PC-3 (cell line): ENCODE results near the gene RASA4B. TPM values are rescaled to one million over a fixed set of nuclear protein-coding genes. Genes with fewer than 3 reads are reported as not detected.
"Not testable (repeated sequence)": the region's sequence is repeated elsewhere in the genome, so short reads cannot be mapped to it uniquely, and the experiment has no call there.

Experiments used
- ATAC-seq: fragments of 200-7000 bp; cut with Tn5 transposase; 2 replicates; pipeline ENCODE4 v1.9.1; 2020; ENCODE audit warnings: mild to moderate bottlenecking, moderate library complexity
- BruUV-seq: library from RNA; stranded (reverse); fragments of 400-500 nt; replicated peaks from 2 replicates; lab custom pipeline; 2021; lab: Mats Ljungman, UMichigan
- CTCF ChIA-PET: fragments of 300-600 bp; sonication (Branson Sonifier 250); formaldehyde crosslinking; loops from one replicate; lab custom pipeline; 2022; ENCODE audit warnings: antibody characterized with exemption; lab: Charles Lee
- POLR2A ChIA-PET: fragments of 300-600 bp; sonication (Branson Sonifier 250); formaldehyde crosslinking; loops from one replicate; lab custom pipeline; 2022; ENCODE audit warnings: antibody characterized with exemption; ENCODE audit not compliant: unreplicated experiment; lab: Charles Lee
- DNase-seq: peaks from one replicate; pipeline ENCODE4 v3.0.0-alpha.2; 2015
- H2AFZ ChIP-seq: fragments of 300-600 bp; sonication (generic); 2 replicates; pipeline ENCODE4 v1.6.0; 2016; ENCODE audit warnings: antibody characterized with exemption, low read length
- H3F3A ChIP-seq: fragments of 300-600 bp; sonication (generic); one replicate; pipeline ENCODE4 v1.6.0; 2017; ENCODE audit warnings: antibody characterized with exemption, low read length, control low read depth, mild to moderate bottlenecking; ENCODE audit not compliant: unreplicated experiment
- H3K27ac ChIP-seq: fragments of 300-600 bp; sonication (generic); 2 replicates; pipeline ENCODE4 v1.5.1; 2016; ENCODE audit warnings: mild to moderate bottlenecking, low read length
- H3K27me3 ChIP-seq: fragments of 300-600 bp; sonication (generic); 2 replicates; pipeline ENCODE4 v1.6.1; 2016; ENCODE audit warnings: low read length, mixed read lengths
- H3K36me3 ChIP-seq: fragments of 300-600 bp; sonication (generic); 2 replicates; pipeline ENCODE4 v1.6.1; 2016; ENCODE audit warnings: low read depth, mixed run types, low read length, mixed read lengths
- H3K4me1 ChIP-seq: fragments of 300-600 bp; sonication (generic); 2 replicates; pipeline ENCODE4 v1.5.1; 2016; ENCODE audit warnings: low read length; ENCODE audit not compliant: insufficient read depth
- H3K4me2 ChIP-seq: fragments of 300-600 bp; sonication (generic); 2 replicates; pipeline ENCODE4 v1.6.0; 2016; ENCODE audit warnings: low read length
- H3K4me3 ChIP-seq: fragments of 300-600 bp; sonication (generic); 2 replicates; pipeline ENCODE4 v1.5.1; 2016; ENCODE audit warnings: mild to moderate bottlenecking, low read length, mixed read lengths
- H3K79me2 ChIP-seq: fragments of 300-600 bp; sonication (generic); 2 replicates; pipeline ENCODE4 v1.6.1; 2017; ENCODE audit warnings: low read length, mixed read lengths
- H3K9ac ChIP-seq: fragments of 300-600 bp; sonication (generic); 2 replicates; pipeline ENCODE4 v1.6.0; 2016; ENCODE audit warnings: mild to moderate bottlenecking, low read length
- H3K9me2 ChIP-seq: fragments of 300-600 bp; sonication (generic); replicated peaks from 2 replicates; pipeline ENCODE4 v1.6.1; 2016; ENCODE audit warnings: mixed run types, low read length, mixed read lengths
- H3K9me3 ChIP-seq: fragments of 300-600 bp; sonication (generic); 2 replicates; pipeline ENCODE4 v1.6.1; 2016; ENCODE audit warnings: low read length, mixed read lengths
- H4K20me1 ChIP-seq: fragments of 300-600 bp; sonication (generic); 2 replicates; pipeline ENCODE4 v1.6.1; 2016; ENCODE audit warnings: low read length, mixed read lengths
- intact Hi-C: fragments of 100-400 bp; cut with micrococcal nuclease; formaldehyde crosslinking; loops from 2 replicates; pipeline ENCODE4 v1.9.0; 2023
- total RNA-seq: library from RNA; depleted of rRNA; stranded (reverse); fragments of >200 nt; gene quantifications from 2 replicates; pipeline ENCODE4 v1.2.3, GENCODE V29; 2014

RASA4B gene
- total RNA-seq, 1 experiment from 2014 or later: 10.2 TPM

DNA sequence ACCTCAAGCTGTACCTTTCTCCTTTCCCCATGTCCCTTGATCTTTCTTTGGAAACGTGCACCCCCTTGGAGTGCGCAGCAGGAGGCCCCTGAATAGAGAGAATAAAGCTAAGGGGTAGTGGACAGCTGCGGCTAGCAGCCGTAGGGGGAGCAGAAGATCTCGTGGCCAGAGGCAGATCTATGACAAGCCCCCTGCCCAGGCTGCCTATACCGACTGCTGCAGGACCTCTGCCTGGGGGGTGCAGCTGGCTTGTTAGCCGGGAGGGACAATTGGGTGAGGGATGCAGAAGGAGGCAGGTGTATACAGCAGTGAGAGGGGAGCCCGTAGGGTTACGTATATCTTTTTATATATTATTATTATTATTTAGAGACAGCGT, 38.4 kb downstream of the RASA4B start:
- intact Hi-C loops, H3K4me3 ChIP-seq, H3K27ac ChIP-seq, H3K9me3 ChIP-seq, H3K36me3 ChIP-seq, BruUV-seq, H4K20me1 ChIP-seq, H3F3A ChIP-seq, H3K9ac ChIP-seq, POLR2A ChIA-PET, CTCF ChIA-PET, DNase-seq, H3K4me1 ChIP-seq, H3K79me2 ChIP-seq, H3K4me2 ChIP-seq, H3K27me3 ChIP-seq, H2AFZ ChIP-seq, H3K9me2 ChIP-seq: not testable (repeated sequence)
- ATAC-seq: peak; percentile 2; the same call in 1 of the 2 replicates

DNA sequence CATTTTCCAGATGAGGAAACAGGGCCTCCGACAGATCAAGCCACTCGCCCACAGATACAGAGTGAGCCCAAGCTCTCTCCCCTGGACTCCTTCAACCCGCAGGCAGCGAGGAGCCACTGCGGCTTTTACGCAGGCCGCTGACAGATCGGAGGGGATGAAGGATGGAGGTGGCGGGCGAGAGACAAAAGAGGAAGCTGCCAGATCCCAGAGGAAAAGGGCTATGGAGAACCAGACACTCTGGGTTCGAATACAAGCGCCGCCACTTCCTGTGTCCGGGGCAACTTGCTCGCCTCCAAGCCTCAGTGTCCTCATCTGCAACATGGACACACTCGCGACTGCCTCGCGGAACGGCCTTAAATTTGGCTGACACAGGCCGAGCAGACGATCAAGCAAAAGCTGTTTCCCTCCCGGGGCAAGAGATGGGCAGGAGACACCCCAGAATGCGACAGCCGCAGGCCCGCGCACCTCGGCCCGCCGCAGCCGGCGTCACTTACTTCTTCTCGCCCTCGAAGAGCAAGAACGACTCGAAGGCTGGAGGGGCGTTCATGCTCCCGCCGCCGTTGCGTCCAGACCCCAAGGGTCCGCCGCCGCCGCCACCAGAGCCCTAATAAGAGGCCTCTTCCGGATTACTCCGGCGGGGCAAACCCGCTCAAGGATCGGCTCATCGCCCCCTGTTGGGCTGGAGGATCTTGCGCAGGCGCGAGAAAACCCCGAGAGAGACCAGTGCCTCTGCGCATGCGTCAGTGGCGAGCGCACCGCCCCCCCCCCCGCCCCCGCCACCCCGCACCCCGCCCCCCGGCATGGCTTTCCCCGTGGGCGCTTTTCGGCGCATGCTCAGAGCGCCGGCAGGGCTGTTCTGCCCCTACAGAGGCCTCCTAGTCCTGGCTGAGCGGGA, 39.0 kb downstream of the RASA4B start, which contains the start of gene POLR2J:
POLR2J (minus strand) TSS at position 609 of the 895 bp plus-strand sequence; CDS start at position 547, 62 bp downstream.
- H3K9me2 ChIP-seq, H3K27me3 ChIP-seq, H3K27ac ChIP-seq, intact Hi-C loops, H3K79me2 ChIP-seq, H3K36me3 ChIP-seq, H3K4me2 ChIP-seq, H3K9ac ChIP-seq, POLR2A ChIA-PET, CTCF ChIA-PET, H2AFZ ChIP-seq, H3K9me3 ChIP-seq, H3K4me1 ChIP-seq, H3F3A ChIP-seq, H4K20me1 ChIP-seq: not testable (repeated sequence)
- ATAC-seq (peak; percentile 83), DNase-seq (peak; percentile 32)
- peak within 1 kb of the TSS; percentile 53 for H3K4me3 ChIP-seq
- BruUV-seq: TSS peak; percentile 83

DNA sequence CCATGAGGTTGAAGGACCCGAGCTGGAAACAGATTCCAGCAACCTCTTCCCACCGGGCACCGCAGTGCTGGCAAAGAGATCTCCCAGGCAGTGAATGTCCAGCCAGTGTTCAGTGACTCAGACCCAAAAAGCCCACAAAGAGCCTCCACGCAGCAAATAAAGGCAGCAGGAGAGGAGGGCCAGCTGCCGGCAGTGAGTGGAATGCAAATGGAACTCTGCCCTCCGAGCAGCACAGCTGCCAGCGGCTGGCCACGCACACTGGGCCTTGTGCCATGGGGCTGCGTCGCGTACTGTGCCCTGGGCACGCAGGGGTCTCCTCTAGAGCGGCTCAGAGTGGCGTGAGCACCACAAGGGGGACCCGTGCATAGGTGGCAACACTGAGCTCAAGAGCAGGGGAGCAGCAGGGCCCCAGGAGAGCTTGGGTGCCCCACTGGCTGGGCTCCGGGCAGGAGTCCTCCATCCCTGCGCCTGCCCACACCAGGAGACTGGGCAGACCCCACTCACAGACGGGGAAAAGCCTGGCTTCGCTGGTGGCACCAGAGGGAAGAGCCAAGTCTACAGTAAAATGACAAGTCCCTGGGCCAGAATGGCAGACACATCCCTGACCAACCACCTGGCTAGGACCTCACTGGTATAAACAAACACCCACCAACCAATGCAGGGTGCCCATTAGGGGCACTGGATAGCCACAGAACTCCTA, 42.7 kb downstream of the RASA4B start:
- H3K9me2 ChIP-seq, H3K9ac ChIP-seq, DNase-seq, ATAC-seq, H3K27ac ChIP-seq, H3K4me1 ChIP-seq, H4K20me1 ChIP-seq, H3K27me3 ChIP-seq, H3K9me3 ChIP-seq, H3K4me3 ChIP-seq, intact Hi-C loops, POLR2A ChIA-PET, H3F3A ChIP-seq, BruUV-seq, CTCF ChIA-PET, H3K79me2 ChIP-seq, H3K4me2 ChIP-seq, H3K36me3 ChIP-seq, H2AFZ ChIP-seq: not testable (repeated sequence)

DNA sequence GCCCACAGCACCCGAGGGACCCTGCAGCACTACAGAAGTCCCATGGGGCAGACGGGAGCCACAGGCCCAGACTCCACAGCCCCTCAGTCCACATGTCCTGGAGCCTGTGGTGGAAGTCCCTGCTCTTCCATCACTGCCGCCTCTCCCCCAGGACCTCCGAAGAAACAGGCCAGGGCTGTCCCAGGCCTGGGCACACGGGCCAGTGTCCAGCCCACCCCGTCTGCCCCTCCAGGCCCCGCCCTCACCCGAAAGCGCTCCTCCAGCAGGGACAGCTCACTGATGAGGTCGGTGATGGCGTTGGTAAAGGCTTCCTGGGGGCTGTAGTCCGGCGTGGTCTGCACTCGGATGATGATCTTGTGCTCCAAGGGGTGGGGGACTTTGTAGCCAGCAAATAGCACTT, 43.5 kb downstream of the RASA4B start:
- H3K9ac ChIP-seq, H3K79me2 ChIP-seq, H3K27ac ChIP-seq, ATAC-seq, H3K27me3 ChIP-seq, H3K4me3 ChIP-seq, H3K36me3 ChIP-seq, BruUV-seq, H3F3A ChIP-seq, H4K20me1 ChIP-seq, H3K4me2 ChIP-seq, H3K9me3 ChIP-seq, H3K9me2 ChIP-seq, POLR2A ChIA-PET, DNase-seq, H3K4me1 ChIP-seq, CTCF ChIA-PET, intact Hi-C loops, H2AFZ ChIP-seq: not testable (repeated sequence)
